Measurements from ENCODE around the gene KIF1A. TPM values are rescaled to one million over a fixed set of nuclear protein-coding genes. Genes with fewer than 3 reads are reported as not detected.

The KIF1A gene
- total RNA-seq, 2 experiments from 2014 or later = not detected

GRCh38 chr2:240816584-240817495, 3.2 kb downstream of the KIF1A start:
- Histone ChIP-seq H3K27me3 (ENCODE audit: control insufficient read depth in 1 of 2, insufficient read depth in 2 of 2, low read length in 2 of 2) (peaks cover 27 to 40% of the 10 kb centered on the region in 2 experiments), H3K4me1 (ENCODE audit: insufficient read depth, low read length) (peaks cover 21% of the 10 kb centered on the region), H3K36me3 (ENCODE audit: insufficient read depth, low read length) (no peaks in the 10 kb centered on the region), H3K9me3 (ENCODE audit: control insufficient read depth in 1 of 2, insufficient read depth in 1 of 2, low read length in 2 of 2) (peaks cover 0 to 53% of the 10 kb centered on the region in 2 experiments), H3K27ac (ENCODE audit: low read depth in 1 of 2, low read length in 2 of 2) (no peak overlapping the region), H3K4me3 (ENCODE audit: low read length) (no peak overlapping the region)
- H3K4me1 Mint-ChIP-seq (ENCODE audit: low read depth) = peaks cover 7% of the 10 kb centered on the region
- ATAC-seq (ENCODE audit: poor library complexity) (no peak), DNase-seq (peak in 1 of 14 experiments; percentile 10)
- TF ChIP-seq CTCF (IDR thresholded peaks at IDR 0.05) = no peak
- ChIA-PET POLR2A (no interaction called here), CTCF (no interaction called here)
- no peak overlapping the region for H3K27ac Mint-ChIP-seq
- peaks cover 40% of the 10 kb centered on the region for H3K27me3 Mint-ChIP-seq
- H3K36me3 Mint-ChIP-seq (ENCODE audit: low read depth) = no peaks in the 10 kb centered on the region
- intact Hi-C loops (cut with DNase I, micrococcal nuclease) = no loop called here
- H3K4me3 Mint-ChIP-seq = no peak overlapping the region
- no peaks in the 10 kb centered on the region for H3K9me3 Mint-ChIP-seq

- Mint-ChIP-seq H3K27me3 (peaks cover 32% of the 10 kb centered on the region), H3K4me3 (no peak overlapping the region), H3K4me1 (ENCODE audit: low read depth) (no peaks in the 10 kb centered on the region), H3K27ac (no peak overlapping the region), H3K9me3 (no peaks in the 10 kb centered on the region), H3K36me3 (ENCODE audit: low read depth) (no peaks in the 10 kb centered on the region)
- DNase-seq = peak in 1 of 14 experiments; percentile 7
- no peaks in the 10 kb centered on the region for H3K36me3 ChIP-seq (ENCODE audit: insufficient read depth, low read length)
- peaks cover 17% of the 10 kb centered on the region for H3K4me1 ChIP-seq (ENCODE audit: insufficient read depth, low read length)
- intact Hi-C loops (cut with DNase I, micrococcal nuclease) = no loop called here
- ChIA-PET CTCF (no interaction called here), POLR2A (no interaction called here)
- no peak overlapping the region for H3K27ac ChIP-seq (ENCODE audit: low read depth in 1 of 2, low read length in 2 of 2)
- peaks cover 0 to 49% of the 10 kb centered on the region in 2 experiments for H3K9me3 ChIP-seq (ENCODE audit: control insufficient read depth in 1 of 2, insufficient read depth in 1 of 2, low read length in 2 of 2)
- no peak overlapping the region for H3K4me3 ChIP-seq (ENCODE audit: low read length)
- H3K27me3 ChIP-seq (ENCODE audit: control insufficient read depth in 1 of 2, insufficient read depth in 2 of 2, low read length in 2 of 2) = peaks cover 23 to 31% of the 10 kb centered on the region in 2 experiments
- no peak for TF ChIP-seq CTCF (IDR thresholded peaks at IDR 0.05)
- no peak for ATAC-seq (ENCODE audit: poor library complexity)
Measured at GRCh38 chr2:240815761-240816583, 4.0 kb downstream of the KIF1A start.

GRCh38 chr2:240814946-240815760, 4.9 kb downstream of the KIF1A start:
- ATAC-seq (ENCODE audit: poor library complexity) (no peak), DNase-seq (peak in 1 of 14 experiments; percentile 16)
- no peak overlapping the region for H3K27ac Mint-ChIP-seq
- no peak for TF ChIP-seq CTCF (IDR thresholded peaks at IDR 0.05)
- H3K4me3 Mint-ChIP-seq = no peak overlapping the region
- POLR2A ChIA-PET = interaction anchor here (0.6 kb wide), 1 partner anchor 8 kb away, joined by 3 read pairs; no protein-coding TSS in a partner anchor
- Histone ChIP-seq H3K27ac (ENCODE audit: low read depth in 1 of 2, low read length in 2 of 2) (no peak overlapping the region), H3K4me1 (ENCODE audit: insufficient read depth, low read length) (peaks cover 10% of the 10 kb centered on the region), H3K4me3 (ENCODE audit: low read length) (no peak overlapping the region), H3K36me3 (ENCODE audit: insufficient read depth, low read length) (no peaks in the 10 kb centered on the region), H3K9me3 (ENCODE audit: control insufficient read depth in 1 of 2, insufficient read depth in 1 of 2, low read length in 2 of 2) (peaks cover 0 to 46% of the 10 kb centered on the region in 2 experiments), H3K27me3 (ENCODE audit: control insufficient read depth in 1 of 2, insufficient read depth in 2 of 2, low read length in 2 of 2) (peaks cover 21 to 24% of the 10 kb centered on the region in 2 experiments)
- H3K36me3 Mint-ChIP-seq (ENCODE audit: low read depth) = no peaks in the 10 kb centered on the region
- no peaks in the 10 kb centered on the region for H3K9me3 Mint-ChIP-seq
- intact Hi-C loops (cut with DNase I, micrococcal nuclease) = no loop called here
- CTCF ChIA-PET = no interaction called here
- H3K27me3 Mint-ChIP-seq = peaks cover 28% of the 10 kb centered on the region
- no peaks in the 10 kb centered on the region for H3K4me1 Mint-ChIP-seq (ENCODE audit: low read depth)
